SK-N-MC (cell line): ENCODE data around the gene IRAK1.

Experiments used
- DNase-seq: peaks from one replicate; pipeline ENCODE4 v3.0.0-alpha.2; 2011; ENCODE audit warnings: low read depth, low spot score
- H3K27ac ChIP-seq: fragments of 200-600 bp; sonication (generic); 2 replicates; pipeline ENCODE4 v1.5.1; 2016; ENCODE audit warnings: mixed run types
- H3K36me3 ChIP-seq: fragments of 200-600 bp; sonication (generic); 2 replicates; pipeline ENCODE4 v1.6.1; 2017; ENCODE audit warnings: antibody characterized with exemption, low read length, mixed read lengths; ENCODE audit not compliant: insufficient read depth
- H3K4me3 ChIP-seq: fragments of 200-600 bp; sonication (generic); 2 replicates; pipeline ENCODE4 v1.5.1; 2016
- H3K9ac ChIP-seq: fragments of 200-600 bp; sonication (generic); 2 replicates; pipeline ENCODE4 v1.8.0; 2017; ENCODE audit warnings: mixed run types, mixed read lengths; ENCODE audit not compliant: insufficient read length
- H3K9me3 ChIP-seq: fragments of 200-600 bp; sonication (generic); 2 replicates; pipeline ENCODE4 v1.6.1; 2017; ENCODE audit warnings: low read depth, mild to moderate bottlenecking, antibody characterized with exemption, low read length, moderate library complexity, mixed read lengths
- EZH2 ChIP-seq: fragments of 200-600 bp; sonication (generic); IDR thresholded peaks from one replicate; pipeline ENCODE4 v1.6.1; 2017; ENCODE audit warnings: antibody characterized with exemption
- FOXP2 ChIP-seq: optimal IDR thresholded peaks from 2 replicates; pipeline ENCODE3; 2011; ENCODE audit warnings: mild to moderate bottlenecking, moderate library complexity; ENCODE audit not compliant: insufficient read depth; ENCODE audit errors: extremely low read length, control extremely low read depth
- POLR2AphosphoS5 ChIP-seq: IDR thresholded peaks from 2 replicates; pipeline ENCODE4 v1.6.1; 2012; ENCODE audit warnings: mild to moderate bottlenecking, low read depth, low read length, borderline replicate concordance

IRAK1 gene

DNA sequence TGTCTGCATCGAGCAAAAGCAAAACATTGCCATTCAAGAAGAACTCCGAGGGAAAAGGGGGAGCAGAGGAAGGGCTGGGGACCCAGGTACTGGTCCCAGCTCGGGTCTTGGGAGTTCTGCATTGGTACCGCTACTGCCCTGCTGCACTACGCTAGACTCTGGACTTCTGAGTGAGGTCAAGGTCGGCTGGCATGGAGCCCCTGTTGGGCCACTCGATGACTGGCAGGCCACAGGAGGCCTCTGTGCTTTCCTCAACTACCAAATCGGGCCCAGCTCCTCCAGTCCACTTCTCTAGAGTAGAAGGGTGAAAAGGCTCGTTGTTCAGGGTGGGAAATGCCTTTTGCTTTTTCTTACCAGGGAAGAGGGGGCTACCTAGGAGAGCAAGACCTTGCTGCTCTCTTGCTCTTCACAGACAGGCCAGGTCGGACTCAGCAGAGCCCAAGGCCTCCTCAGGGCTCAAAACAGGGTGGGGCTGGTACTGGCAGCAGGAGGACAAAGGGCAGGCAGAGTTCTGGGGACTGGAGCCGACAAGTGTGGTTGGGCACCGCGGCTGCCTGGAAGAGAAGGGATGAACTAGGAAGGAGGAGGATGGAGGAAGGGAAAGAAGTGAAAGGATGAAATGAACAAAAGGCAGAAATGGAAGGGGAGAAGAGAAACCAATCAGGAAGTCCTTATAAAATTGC is 8.9 kb upstream of the IRAK1 start:
- TF ChIP-seq EZH2 (no peak), FOXP2 (no peak), POLR2AphosphoS5 (no peak)
- Histone ChIP-seq H3K27ac (no peak overlapping the region), H3K9me3 (no peaks in the 10 kb centered on the region), H3K4me3 (no peak overlapping the region), H3K36me3 (peaks cover 15% of the 10 kb centered on the region; the same call in 1 of the 2 replicates), H3K9ac (no peak overlapping the region)
- DNase-seq: no peak

DNA sequence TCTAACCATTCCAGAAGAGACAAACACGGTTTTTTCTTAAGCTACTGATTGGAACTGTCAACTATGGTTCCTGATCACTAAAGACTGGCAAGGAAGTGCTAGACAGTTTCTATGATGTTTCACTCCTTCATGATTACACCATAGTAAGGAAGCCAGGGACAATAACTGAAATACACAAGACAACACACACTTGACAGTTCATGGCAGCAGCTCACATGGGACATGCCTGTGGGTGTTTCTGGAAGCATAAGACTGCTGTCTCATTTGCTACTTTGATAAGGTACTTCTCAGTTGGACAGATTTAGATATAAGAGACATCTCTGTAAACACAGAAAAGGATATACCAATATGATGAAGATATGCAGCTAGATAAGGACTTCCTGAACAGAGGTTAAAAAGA is 8.3 kb upstream of the IRAK1 start:
- H3K36me3 ChIP-seq: peaks cover 15% of the 10 kb centered on the region; the same call in 1 of the 2 replicates
- TF ChIP-seq FOXP2 (no peak), POLR2AphosphoS5 (no peak), EZH2 (no peak)

DNA sequence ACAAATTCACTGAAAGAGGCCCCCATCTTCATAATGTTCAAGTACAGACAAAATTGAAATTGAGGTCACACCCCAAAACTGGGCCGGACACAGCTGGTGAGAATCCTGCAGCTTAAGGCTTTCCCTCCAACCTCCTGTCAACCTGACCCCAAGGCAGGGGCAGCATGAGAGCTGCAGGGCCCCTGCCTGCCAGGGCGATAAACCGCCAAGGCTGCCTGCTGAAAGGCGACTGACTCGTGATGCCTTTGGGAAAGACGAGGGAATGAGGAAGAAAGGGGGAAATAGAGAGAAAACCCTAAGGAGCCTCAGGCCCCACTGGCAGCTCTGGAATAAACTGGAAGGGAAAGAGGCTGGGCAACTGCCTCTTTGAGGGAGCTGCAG is 7.3 kb upstream of the IRAK1 start:
- H3K9ac ChIP-seq: no peak overlapping the region
- no peak for TF ChIP-seq POLR2AphosphoS5
- no peak for TF ChIP-seq EZH2
- no peak for TF ChIP-seq FOXP2
- no peak for DNase-seq
- no peak overlapping the region for H3K4me3 ChIP-seq
- peaks cover 13% of the 10 kb centered on the region; the same call in 1 of the 2 replicates for H3K36me3 ChIP-seq
- no peaks in the 10 kb centered on the region for H3K9me3 ChIP-seq
- no peak overlapping the region for H3K27ac ChIP-seq

More for the DNA sequence above, 8.3 kb upstream of the IRAK1 start:
- no peak overlapping the region for H3K27ac ChIP-seq
- no peaks in the 10 kb centered on the region for H3K9me3 ChIP-seq
- no peak overlapping the region for H3K9ac ChIP-seq
- DNase-seq: no peak
- H3K4me3 ChIP-seq: no peak overlapping the region

DNA sequence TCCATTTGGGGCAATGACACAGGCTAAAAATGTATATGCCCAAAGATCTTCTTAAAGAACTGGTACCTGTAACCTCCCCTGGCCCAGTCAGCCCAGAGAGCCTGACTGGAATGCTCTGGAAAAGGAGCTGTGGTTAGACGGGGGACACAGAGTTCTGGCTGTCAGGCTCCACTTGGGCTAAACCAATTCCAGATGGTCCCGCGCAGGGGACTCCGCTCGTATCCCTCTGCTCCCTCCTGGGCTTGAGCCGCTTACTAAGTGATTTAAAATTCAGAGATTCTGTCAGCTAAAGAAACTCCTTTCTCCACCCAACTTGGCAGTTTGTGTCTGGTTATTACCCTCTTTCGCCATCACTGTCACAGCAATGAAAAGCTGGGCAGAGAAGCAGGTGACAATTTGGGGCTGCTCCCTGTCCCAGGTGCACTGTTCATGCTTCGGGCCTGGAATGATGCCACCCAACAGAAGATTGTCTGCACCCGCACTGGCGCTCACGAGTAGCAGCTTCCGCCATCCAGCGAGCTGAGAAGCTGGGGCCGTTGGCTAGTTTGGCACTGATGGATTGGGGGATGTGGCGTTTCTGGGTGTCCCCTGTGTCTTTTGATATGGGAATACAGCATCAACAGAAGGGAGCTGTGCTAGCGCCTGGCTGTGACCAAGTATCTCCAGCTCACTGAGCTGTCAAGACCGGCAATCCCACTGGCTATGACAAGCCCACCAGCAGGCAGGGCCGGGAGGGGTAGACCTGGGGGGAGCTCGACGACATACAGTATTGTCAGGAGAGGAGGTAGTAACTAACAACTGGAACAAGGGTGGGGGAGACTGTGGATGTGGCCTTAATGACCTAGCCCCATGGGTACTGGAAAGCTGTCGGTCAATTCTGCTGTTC is 6.7 kb upstream of the IRAK1 start:
- DNase-seq: no peak
- TF ChIP-seq FOXP2 (no peak), EZH2 (no peak), POLR2AphosphoS5 (no peak)

DNA sequence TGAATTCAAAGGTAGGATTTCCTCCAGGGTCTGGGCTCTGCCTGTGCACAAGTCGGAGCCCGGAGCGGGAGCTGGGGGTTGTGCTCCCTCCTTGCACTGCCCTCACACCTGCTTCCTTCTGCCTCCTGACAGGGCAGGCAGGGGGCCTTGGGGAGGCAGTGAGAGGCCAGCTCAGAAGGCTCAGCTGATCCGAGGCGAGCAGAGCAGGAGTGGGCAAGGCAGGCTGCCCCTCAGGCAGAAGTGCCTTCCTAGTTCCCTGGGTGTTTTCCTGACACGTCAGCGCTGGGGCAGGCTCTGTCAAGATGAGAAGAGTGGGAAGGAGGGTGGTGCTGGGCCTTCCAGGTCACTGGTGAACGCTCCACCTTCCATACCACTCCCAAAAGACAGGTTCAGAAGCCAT is 5.5 kb upstream of the IRAK1 start:
- H3K27ac ChIP-seq: no peak overlapping the region
- H3K36me3 ChIP-seq: no peaks in the 10 kb centered on the region; the same call in 1 of the 2 replicates
- no peak overlapping the region for H3K4me3 ChIP-seq
- no peak for TF ChIP-seq FOXP2
- no peak for TF ChIP-seq POLR2AphosphoS5
- TF ChIP-seq EZH2: no peak
- H3K9ac ChIP-seq: no peak overlapping the region
- no peaks in the 10 kb centered on the region for H3K9me3 ChIP-seq
- no peak for DNase-seq

More for the DNA sequence above, 6.7 kb upstream of the IRAK1 start:
- Histone ChIP-seq H3K27ac (no peak overlapping the region), H3K9ac (no peak overlapping the region), H3K9me3 (no peaks in the 10 kb centered on the region), H3K36me3 (peaks cover 7% of the 10 kb centered on the region; the same call in 1 of the 2 replicates), H3K4me3 (no peak overlapping the region)

DNA sequence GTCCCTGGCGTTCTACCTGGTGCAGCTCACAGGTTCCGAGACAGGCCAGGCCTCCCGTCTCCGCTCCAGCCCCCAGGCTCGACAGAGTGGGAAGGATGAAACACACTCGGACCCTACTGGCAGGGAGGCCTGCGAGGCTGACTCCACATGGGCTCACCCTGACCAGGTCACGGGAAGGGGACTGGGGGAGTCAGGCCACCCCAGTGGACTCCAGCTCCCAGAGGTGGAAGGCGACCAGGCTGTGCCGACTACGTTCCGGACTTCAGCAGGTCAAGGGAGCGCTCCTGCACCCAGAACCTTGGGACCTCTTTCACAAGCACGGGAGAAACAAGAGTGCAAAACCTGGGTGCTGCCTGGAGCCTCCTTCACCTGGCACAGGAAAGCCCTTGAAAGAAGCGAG is 4.6 kb upstream of the IRAK1 start:
- Histone ChIP-seq H3K9me3 (no peaks in the 10 kb centered on the region), H3K4me3 (no peak overlapping the region), H3K27ac (no peak overlapping the region), H3K36me3 (no peaks in the 10 kb centered on the region; the same call in 1 of the 2 replicates), H3K9ac (no peak overlapping the region)
- TF ChIP-seq FOXP2: no peak
- TF ChIP-seq EZH2: no peak
- no peak for TF ChIP-seq POLR2AphosphoS5
- no peak for DNase-seq

DNA sequence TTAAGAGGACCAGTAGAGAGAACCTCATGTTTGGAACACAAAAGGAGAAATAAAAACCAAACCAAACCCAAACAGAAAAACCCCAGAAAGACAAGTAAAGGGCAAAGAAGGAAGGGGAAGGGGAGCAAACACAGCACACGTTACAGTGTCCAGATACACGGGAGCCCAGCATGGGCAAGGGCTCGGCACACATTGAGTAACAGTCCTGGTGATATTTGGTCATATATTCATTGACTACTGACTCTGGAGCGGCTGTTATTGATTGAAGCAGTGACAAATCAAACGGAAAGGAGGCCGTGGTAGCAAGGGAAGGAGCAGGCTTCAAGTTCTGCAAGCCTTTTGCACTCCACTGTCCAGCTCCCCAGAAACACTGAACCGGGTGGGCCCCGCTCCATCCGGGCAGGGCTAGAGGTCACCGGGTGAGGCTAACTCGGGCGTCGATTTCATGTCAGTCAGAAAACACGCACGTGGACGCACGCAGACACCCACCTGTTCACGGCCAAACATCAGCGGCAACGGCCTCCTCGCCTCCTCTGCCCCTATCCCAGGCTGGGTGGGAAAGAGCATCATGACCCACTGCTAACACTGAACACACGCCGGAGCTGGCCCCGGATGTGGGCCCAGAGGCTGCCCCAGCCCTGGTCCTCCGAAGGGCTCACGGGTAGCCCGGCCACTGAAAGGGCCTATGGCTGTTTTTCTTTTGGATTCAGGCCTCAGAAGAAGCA is 3.7 kb upstream of the IRAK1 start:
- no peak for TF ChIP-seq FOXP2
- TF ChIP-seq POLR2AphosphoS5: no peak
- no peak for TF ChIP-seq EZH2
- H3K9me3 ChIP-seq: no peaks in the 10 kb centered on the region
- H3K27ac ChIP-seq: peak overlapping the region; percentile 60
- DNase-seq: no peak
- no peak overlapping the region for H3K4me3 ChIP-seq
- H3K9ac ChIP-seq: no peak overlapping the region
- H3K36me3 ChIP-seq: no peaks in the 10 kb centered on the region; the same call in 1 of the 2 replicates

DNA sequence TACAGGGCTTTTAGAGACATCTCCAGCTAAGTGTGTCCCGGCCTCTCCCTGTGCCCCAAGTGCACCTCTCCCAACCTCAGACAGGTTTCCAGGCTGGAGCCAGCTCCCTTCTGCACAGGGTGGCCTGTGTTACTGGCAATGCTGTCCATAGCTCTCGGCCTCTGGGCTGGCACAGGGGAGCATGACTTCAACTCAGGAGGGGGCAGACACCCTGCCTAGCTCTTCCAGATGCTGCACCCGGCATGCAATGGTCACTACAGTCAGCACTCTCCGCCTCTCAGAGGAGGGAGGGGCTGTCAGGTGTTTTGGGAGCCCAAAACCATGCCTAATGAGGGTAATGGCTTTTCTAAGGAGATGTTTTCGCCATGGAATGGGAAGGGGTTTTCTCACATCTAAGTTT is 2.4 kb upstream of the IRAK1 start:
- TF ChIP-seq FOXP2 (no peak), POLR2AphosphoS5 (no peak), EZH2 (no peak)
- H3K27ac ChIP-seq: no peak overlapping the region
- no peak for DNase-seq
- H3K9me3 ChIP-seq: no peaks in the 10 kb centered on the region
- H3K36me3 ChIP-seq: no peaks in the 10 kb centered on the region; the same call in 1 of the 2 replicates
- no peak overlapping the region for H3K4me3 ChIP-seq
- no peak overlapping the region for H3K9ac ChIP-seq
